IMR-90 (cell line): ENCODE results near the gene CYTH2. TPM values are rescaled to one million over a fixed set of nuclear protein-coding genes. Genes with fewer than 3 reads are reported as not detected.

Experiments
- ATAC-seq: fragments of 200-7000 bp; cut with Tn5 transposase; 2 replicates; pipeline ENCODE4 v1.9.1; 2020; ENCODE audit warnings: low read depth, mild to moderate bottlenecking, moderate library complexity
- BruUV-seq: library from RNA; stranded (reverse); fragments of 400-500 nt; replicated peaks from 2 replicates; lab custom pipeline; 2021; lab: Mats Ljungman, UMichigan
- CTCF ChIA-PET: fragments of 300-600 bp; formaldehyde crosslinking; extraction: SDS; loops from one replicate; lab custom pipeline; 2021; ENCODE audit warnings: antibody characterized with exemption; lab: Yijun Ruan, JAX
- POLR2A ChIA-PET: fragments of 300-600 bp; sonication (Branson Sonifier 250); formaldehyde crosslinking; loops from one replicate; lab custom pipeline; 2022; ENCODE audit warnings: antibody characterized with exemption; ENCODE audit not compliant: unreplicated experiment; lab: Charles Lee
- DNase-seq: peaks from one replicate; pipeline ENCODE4 v3.0.0; 2013
- H2AFZ ChIP-seq: replicated peaks from 2 replicates; pipeline ENCODE3; 2013; ENCODE audit warnings: low read length, mild to moderate bottlenecking; ENCODE audit not compliant: poor library complexity
- H2AK5ac ChIP-seq: 2 replicates; pipeline ENCODE4 v1.6.1; 2013; ENCODE audit warnings: low read depth, low read length, inconsistent platforms
- H2AK9ac ChIP-seq: replicated peaks from 2 replicates; pipeline ENCODE3; 2013; ENCODE audit warnings: mild to moderate bottlenecking, low read depth, low read length, moderate library complexity; ENCODE audit not compliant: poor library complexity
- H2BK120ac ChIP-seq: 2 replicates; pipeline ENCODE4 v1.6.1; 2013; ENCODE audit warnings: low read depth, low read length, inconsistent platforms
- H2BK15ac ChIP-seq: 3 replicates; pipeline ENCODE4 v1.6.1; 2013; ENCODE audit warnings: low read depth, low read length, inconsistent platforms
- H2BK20ac ChIP-seq: 2 replicates; pipeline ENCODE4 v1.6.1; 2013; ENCODE audit warnings: low read depth, mild to moderate bottlenecking, inconsistent platforms, low read length, moderate library complexity
- H2BK5ac ChIP-seq: 2 replicates; pipeline ENCODE4 v1.6.1; 2013; ENCODE audit warnings: mild to moderate bottlenecking, low read depth, low read length, inconsistent platforms; ENCODE audit not compliant: poor library complexity, severe bottlenecking
- H3K14ac ChIP-seq: replicated peaks from 2 replicates; pipeline ENCODE4 v1.6.1; 2013; ENCODE audit warnings: low read depth, low read length, inconsistent platforms
- H3K18ac ChIP-seq: 2 replicates; pipeline ENCODE4 v1.6.1; 2013; ENCODE audit warnings: low read depth, low read length, control low read depth
- H3K23ac ChIP-seq: 2 replicates; pipeline ENCODE4 v1.6.1; 2013; ENCODE audit warnings: low read depth, low read length, inconsistent platforms
- H3K27ac ChIP-seq: 2 replicates; pipeline ENCODE4 v1.5.1; 2013; ENCODE audit warnings: mild to moderate bottlenecking, control low read depth, low read length; ENCODE audit not compliant: insufficient read depth
- H3K27me3 ChIP-seq: 2 replicates; pipeline ENCODE4 v1.6.1; 2013; ENCODE audit warnings: low read length; ENCODE audit not compliant: control insufficient read depth, insufficient read depth
- H3K36me3 ChIP-seq: 2 replicates; pipeline ENCODE4 v1.6.1; 2013; ENCODE audit warnings: low read length, mixed read lengths; ENCODE audit not compliant: control insufficient read depth, insufficient read depth
- H3K4ac ChIP-seq: 2 replicates; pipeline ENCODE4 v1.6.1; 2013; ENCODE audit warnings: low read depth, low read length, inconsistent platforms
- H3K4me1 ChIP-seq: 2 replicates; pipeline ENCODE4 v1.6.1; 2013; ENCODE audit warnings: low read length, mixed read lengths; ENCODE audit not compliant: control insufficient read depth, insufficient read depth
- H3K4me2 ChIP-seq: 2 replicates; pipeline ENCODE4 v1.6.1; 2013; ENCODE audit warnings: low read depth, mild to moderate bottlenecking, control low read depth, low read length, moderate library complexity
- H3K4me3 ChIP-seq: 2 replicates; pipeline ENCODE4 v1.5.1; 2013; ENCODE audit warnings: low read depth, mild to moderate bottlenecking, control low read depth, low read length, moderate library complexity; ENCODE audit not compliant: insufficient read depth
- H3K56ac ChIP-seq: 2 replicates; pipeline ENCODE4 v1.6.1; 2013; ENCODE audit warnings: low read length, inconsistent platforms; ENCODE audit not compliant: insufficient read depth; ENCODE audit errors: extremely low read depth
- H3K79me1 ChIP-seq, 2 experiments: 2 replicates each; pipeline ENCODE4 v1.6.1; 2013; ENCODE audit warnings: low read length in 2 of 2, inconsistent platforms in 1 of 2, low read depth in 1 of 2
- H3K9ac ChIP-seq: 2 replicates; pipeline ENCODE4 v1.6.1; 2013; ENCODE audit warnings: low read depth, low read length, control low read depth
- H3K9me1 ChIP-seq: 2 replicates; pipeline ENCODE4 v1.6.1; 2013; ENCODE audit warnings: low read length, inconsistent platforms; ENCODE audit not compliant: insufficient read depth
- H3K9me3 ChIP-seq: 2 replicates; pipeline ENCODE4 v1.6.1; 2013; ENCODE audit warnings: low read length; ENCODE audit not compliant: control insufficient read depth, insufficient read depth
- H4K20me1 ChIP-seq: 2 replicates; pipeline ENCODE4 v1.6.1; 2013; ENCODE audit warnings: low read length, inconsistent platforms; ENCODE audit not compliant: insufficient read depth
- H4K5ac ChIP-seq: 2 replicates; pipeline ENCODE4 v1.6.1; 2013; ENCODE audit warnings: mild to moderate bottlenecking, low read depth, low read length, control low read depth
- H4K8ac ChIP-seq, 2 experiments: 2 replicates each; pipeline ENCODE4 v1.6.1; 2013; ENCODE audit warnings: low read depth in 2 of 2, low read length in 2 of 2, control low read depth in 1 of 2, inconsistent platforms in 1 of 2
- H4K91ac ChIP-seq: 2 replicates; pipeline ENCODE4 v1.6.1; 2013; ENCODE audit warnings: low read depth, low read length, inconsistent platforms; ENCODE audit not compliant: insufficient read depth
- BHLHE40 ChIP-seq: fragments of 150-350 bp; IDR thresholded peaks from 2 replicates; pipeline ENCODE4 v1.6.1; 2016; ENCODE audit warnings: mild to moderate bottlenecking, low read depth, low read length
- CEBPB ChIP-seq: IDR thresholded peaks from 2 replicates; pipeline ENCODE4 v1.6.1; 2012; ENCODE audit warnings: low read depth, low read length, improper control_type of control experiment
- CHD1 ChIP-seq: IDR thresholded peaks from 2 replicates; pipeline ENCODE4 v1.6.1; 2012; ENCODE audit warnings: low read depth, low read length, improper control_type of control experiment
- ELK1 ChIP-seq: fragments of 150-350 bp; IDR thresholded peaks from 2 replicates; pipeline ENCODE4 v1.6.1; 2016; ENCODE audit warnings: low read depth, mild to moderate bottlenecking, low read length, moderate library complexity, borderline replicate concordance
- FOS ChIP-seq: fragments of 150-350 bp; IDR thresholded peaks from 2 replicates; pipeline ENCODE4 v1.6.1; 2016; ENCODE audit warnings: low read depth, low read length
- MAFK ChIP-seq: IDR thresholded peaks from 2 replicates; pipeline ENCODE4 v1.6.1; 2012; ENCODE audit warnings: low read depth, low read length, improper control_type of control experiment
- MAZ ChIP-seq: IDR thresholded peaks from 2 replicates; pipeline ENCODE4 v1.6.1; 2012; ENCODE audit warnings: low read depth, mild to moderate bottlenecking, low read length, improper control_type of control experiment, moderate library complexity, borderline replicate concordance
- MXI1 ChIP-seq: IDR thresholded peaks from 2 replicates; pipeline ENCODE4 v1.6.1; 2012; ENCODE audit warnings: low read depth, mild to moderate bottlenecking, low read length, moderate library complexity, borderline replicate concordance
- POLR2A ChIP-seq: IDR thresholded peaks from 2 replicates; pipeline ENCODE4 v1.6.1; 2012; ENCODE audit warnings: mild to moderate bottlenecking, low read depth, low read length
- RAD21 ChIP-seq: IDR thresholded peaks from 2 replicates; pipeline ENCODE4 v1.6.1; 2012; ENCODE audit warnings: low read length, improper control_type of control experiment
- RCOR1 ChIP-seq: IDR thresholded peaks from 2 replicates; pipeline ENCODE4 v1.6.1; 2012; ENCODE audit warnings: mild to moderate bottlenecking, low read length, improper control_type of control experiment; ENCODE audit not compliant: insufficient replicate concordance
- RFX5 ChIP-seq: IDR thresholded peaks from 2 replicates; pipeline ENCODE4 v1.8.0; 2012; ENCODE audit warnings: low read depth, mild to moderate bottlenecking, low read length, moderate library complexity
- USF2 ChIP-seq: fragments of 150-350 bp; IDR thresholded peaks from 2 replicates; pipeline ENCODE4 v1.6.1; 2017; ENCODE audit warnings: mild to moderate bottlenecking, antibody characterized with exemption, low read length, low read depth
- WGBS, 2 experiments: methylation state at CpG; one replicate each; pipeline versions ENCODE4 v1.1.5 to v1.1.7; 2013; ENCODE audit warnings: missing lambda C conversion rate in 2 of 2; ENCODE audit not compliant: insufficient read length in 1 of 2; ENCODE audit errors: extremely low coverage in 2 of 2; 5-methylcytosine and 5-hydroxymethylcytosine counted together
- dilution Hi-C: fragments of 300-500 bp; cut with HindIII; formaldehyde crosslinking; loops from one replicate; pipeline ENCODE4 v1.14.3; 2018; ENCODE audit warnings: low sequenced_read_pairs; ENCODE audit not compliant: unreplicated experiment
- in situ Hi-C: fragments of 300-500 bp; cut with MboI; formaldehyde crosslinking; loops from 3 replicates; pipeline ENCODE4 v1.14.3; 2019; ENCODE audit warnings: low sequenced_read_pairs, inconsistent platforms, mixed read lengths
- intact Hi-C: fragments of 100-400 bp; cut with micrococcal nuclease; formaldehyde crosslinking; loops from 2 replicates; pipeline ENCODE4 v1.10.0; 2022
- polyA plus RNA-seq, 3 experiments: library from polyadenylated mRNA; depleted of rRNA; stranded (reverse); fragments of >200 nt; gene quantifications; 2 replicates each; pipeline ENCODE4 v1.2.3, GENCODE V29; 2012; ENCODE audit warnings: low replicate concordance in 1 of 3
- total RNA-seq: library from RNA; depleted of rRNA; stranded (reverse); fragments of >200 nt; gene quantifications from 2 replicates; pipeline ENCODE4 v1.2.3, GENCODE V29; 2012

The CYTH2 gene
- total and polyA plus RNA-seq, 2 of the 4 experiments (the other 2 are of a cell fraction): 35.8 to 62.0 TPM

GRCh38 chr19:48469934-48470680, 938 bp downstream of the CYTH2 start:
- DNase-seq: no peak
- Histone ChIP-seq H2BK15ac (no peak overlapping the region), H3K4me1 (no peaks in the 10 kb centered on the region; the same call in 1 of the 2 replicates), H3K23ac (0 out of 2 replicates have a peak overlapping the region, but pooled peaks have one; percentile 10), H3K4me2 (peak overlapping the region; percentile 89), H4K5ac (no peak overlapping the region), H3K56ac (peak overlapping the region; percentile 61; the same call in 1 of the 2 replicates), H4K20me1 (peaks cover 47% of the 10 kb centered on the region), H2BK20ac (no peak overlapping the region), H4K8ac (no peak overlapping the region), H2AK9ac (peak overlapping the region; percentile 60), H3K9ac (peak overlapping the region; percentile 91), H3K79me1 (peaks cover 27 to 54% of the 10 kb centered on the region in 2 experiments), H2AK5ac (peak overlapping the region; percentile 17; the same call in 1 of the 2 replicates), H2BK5ac (no peak overlapping the region), H4K91ac (no peak overlapping the region), H3K14ac (peak overlapping the region; percentile 16; the same call in 1 of the 2 replicates), H2AFZ (peak overlapping the region; percentile 36), H3K4ac (peak overlapping the region; percentile 8; the same call in 1 of the 2 replicates), H3K9me1 (peaks cover 15% of the 10 kb centered on the region), H3K4me3 (peak overlapping the region; percentile 68), H3K36me3 (peaks cover 48% of the 10 kb centered on the region), H3K27me3 (no peaks in the 10 kb centered on the region), H3K18ac (no peak overlapping the region), H2BK120ac (no peak overlapping the region), H3K9me3 (no peaks in the 10 kb centered on the region), H3K27ac (peak overlapping the region; percentile 63)
- TF ChIP-seq RCOR1: no peak
- no peak for TF ChIP-seq ELK1
- no peak for TF ChIP-seq MAZ
- TF ChIP-seq RFX5: no peak
- TF ChIP-seq USF2: no peak
- TF ChIP-seq RAD21: no peak
- TF ChIP-seq MXI1: no peak
- no peak for TF ChIP-seq BHLHE40
- TF ChIP-seq POLR2A: no peak
- TF ChIP-seq MAFK: no peak
- TF ChIP-seq CEBPB: no peak
- no peak for TF ChIP-seq CHD1
- no peak for TF ChIP-seq FOS
- WGBS, 2 experiments: 32% methylated on average over 5 of the region's 20 CpGs; no CpG with 5 or more reads in 1 of the 2 experiments
- ATAC-seq: no peak
- CTCF ChIA-PET: interaction anchor here (0.7 to 1.1 kb wide), 2 partner anchors 20 to 114 kb away, joined by 3 to 4 read pairs; no protein-coding TSS in a partner anchor
- intact Hi-C loops: no loop called here
- in situ Hi-C loops: no loop called here
- POLR2A ChIA-PET: no interaction called here
- dilution Hi-C loops: no loop called here
- BruUV-seq: no TSS peak
